Tibial nerve (tissue), 4 donors: ENCODE data around the gene LCT.

ENCODE experiments used
- CTCF ChIP-seq, 5 experiments: fragments of 200-600 bp in 3 of 5; fragments of 450-650 bp in 2 of 5; sonication (generic) in 3 of 5; IDR thresholded peaks; one replicate each; pipeline ENCODE4 v1.5.1; 2016 to 2019; ENCODE audit warnings: antibody characterized with exemption in 5 of 5, mild to moderate bottlenecking in 3 of 5, moderate library complexity in 2 of 5
- EP300 ChIP-seq, 2 donors: sonication (generic); formaldehyde crosslinking; IDR thresholded peaks; one replicate each; pipeline ENCODE4 v1.6.1; 2017; ENCODE audit warnings: antibody characterized with exemption in 2 of 2, mild to moderate bottlenecking in 1 of 2
- POLR2A ChIP-seq, 2 donors: fragments of 450-650 bp; IDR thresholded peaks; one replicate each; pipeline ENCODE4 v1.6.1; 2017; ENCODE audit warnings: antibody characterized with exemption in 2 of 2, mild to moderate bottlenecking in 2 of 2, moderate library complexity in 2 of 2

DNA sequence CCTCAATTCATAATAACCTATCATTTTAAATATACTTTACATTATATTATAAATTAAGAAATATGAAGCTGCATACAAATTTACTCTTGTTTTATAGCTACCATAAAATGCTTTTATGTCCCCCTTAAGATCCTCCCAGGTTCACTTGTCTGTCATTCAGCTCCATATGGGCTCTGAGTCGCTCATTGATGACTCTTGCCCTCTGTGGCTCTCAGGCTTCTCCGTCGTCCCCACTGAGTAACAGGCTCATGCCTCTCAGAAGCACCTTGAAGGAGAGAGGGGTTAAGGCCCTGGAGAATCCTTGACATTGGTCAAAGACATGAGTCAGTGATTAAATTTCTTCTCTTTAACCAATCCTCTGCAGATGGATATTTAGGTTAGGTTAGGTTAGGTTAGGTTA is 45.4 kb upstream of the LCT start:
- TF ChIP-seq CTCF (IDR thresholded peaks at IDR 0.05): no peak
- TF ChIP-seq EP300 (IDR thresholded peaks at IDR 0.05): no peak
- no peak for TF ChIP-seq POLR2A (IDR thresholded peaks at IDR 0.05)
